GM23338 (cell line): ENCODE results near the gene TSPEAR. TPM values are rescaled to one million over a fixed set of nuclear protein-coding genes. Genes with fewer than 3 reads are reported as not detected.
A peak's percentile ranks its signal among the peaks of the same experiment; 100 is the strongest.

Experiments
- ATAC-seq: fragments of 200-7000 bp; cut with Tn5 transposase; 3 replicates; pipeline ENCODE4 v1.9.1; 2020
- DNase-seq: peaks from one replicate; pipeline ENCODE4 v3.0.0-alpha.2; 2015; ENCODE audit warnings: low spot score
- H2AFZ ChIP-seq: fragments of 200-600 bp; sonication (generic); 2 replicates; pipeline ENCODE4 v1.8.0; 2016; ENCODE audit warnings: antibody characterized with exemption, mild to moderate bottlenecking, moderate library complexity
- H3F3A ChIP-seq: fragments of 200-600 bp; sonication (generic); replicated peaks from 2 replicates; pipeline ENCODE4 v1.8.0; 2017; ENCODE audit warnings: antibody characterized with exemption, mixed run types, low read depth
- H3K27ac ChIP-seq: fragments of 200-600 bp; sonication (generic); 2 replicates; pipeline ENCODE4 v1.6.1; 2016; ENCODE audit warnings: low read depth
- H3K27me3 ChIP-seq: fragments of 200-600 bp; sonication (generic); 2 replicates; pipeline ENCODE4 v1.8.0; 2016; ENCODE audit warnings: mild to moderate bottlenecking, mixed run types, moderate library complexity; ENCODE audit not compliant: insufficient read depth
- H3K36me3 ChIP-seq: fragments of 200-600 bp; sonication (generic); 2 replicates; pipeline ENCODE4 v1.8.0; 2016; ENCODE audit warnings: mild to moderate bottlenecking; ENCODE audit not compliant: insufficient read depth
- H3K4me1 ChIP-seq: fragments of 200-600 bp; sonication (generic); 2 replicates; pipeline ENCODE4 v1.8.0; 2016; ENCODE audit warnings: mild to moderate bottlenecking, moderate library complexity; ENCODE audit not compliant: insufficient read depth
- H3K4me2 ChIP-seq: fragments of 200-600 bp; sonication (generic); 2 replicates; pipeline ENCODE4 v1.7.1; 2017; ENCODE audit warnings: mixed run types
- H3K4me3 ChIP-seq: fragments of 200-600 bp; sonication (generic); 2 replicates; pipeline ENCODE4 v1.6.1; 2016; ENCODE audit warnings: mixed run types
- H3K79me2 ChIP-seq: fragments of 200-600 bp; sonication (generic); replicated peaks from 2 replicates; pipeline ENCODE4 v1.8.0; 2017; ENCODE audit warnings: mild to moderate bottlenecking; ENCODE audit not compliant: insufficient read depth
- H3K9me2 ChIP-seq: fragments of 200-600 bp; sonication (generic); 2 replicates; pipeline ENCODE4 v1.8.0; 2017; ENCODE audit not compliant: insufficient read depth
- H4K20me1 ChIP-seq: fragments of 200-600 bp; sonication (generic); replicated peaks from 2 replicates; pipeline ENCODE4 v1.8.0; 2017; ENCODE audit warnings: mild to moderate bottlenecking; ENCODE audit not compliant: insufficient read depth
- H3K27ac Mint-ChIP-seq: 2 replicates; pipeline ENCODE4 v1.8.0; 2020; ENCODE audit warnings: inconsistent platforms, mild to moderate bottlenecking, moderate library complexity, mixed read lengths
- H3K27me3 Mint-ChIP-seq: 3 replicates; pipeline ENCODE4 v1.8.0; 2022; ENCODE audit warnings: low read depth, mild to moderate bottlenecking, moderate library complexity, mixed read lengths, inconsistent platforms; ENCODE audit not compliant: insufficient read depth, poor library complexity
- H3K36me3 Mint-ChIP-seq: 3 replicates; pipeline ENCODE4 v1.8.0; 2021; ENCODE audit warnings: low read depth, mild to moderate bottlenecking, inconsistent platforms, moderate library complexity, mixed read lengths
- H3K4me1 Mint-ChIP-seq: 3 replicates; pipeline ENCODE4 v1.8.0; 2020; ENCODE audit warnings: mild to moderate bottlenecking, inconsistent platforms, mixed read lengths
- H3K4me3 Mint-ChIP-seq: 3 replicates; pipeline ENCODE4 v1.8.0; 2021; ENCODE audit warnings: moderate library complexity, mild to moderate bottlenecking, inconsistent platforms, mixed read lengths
- H3K9me3 Mint-ChIP-seq: 3 replicates; pipeline ENCODE4 v1.8.0; 2020; ENCODE audit warnings: moderate library complexity, mild to moderate bottlenecking, inconsistent platforms, mixed read lengths
- POLR2AphosphoS5 ChIP-seq: IDR thresholded peaks from 2 replicates; pipeline ENCODE4 v1.6.1; 2016; ENCODE audit warnings: antibody characterized with exemption, low read depth
- ZNF114 ChIP-seq: fragments of 250-450 bp; sonication (Bioruptor Pico); IDR thresholded peaks from 2 replicates; pipeline ENCODE4 v1.5.0; 2020; ENCODE audit warnings: mild to moderate bottlenecking, moderate library complexity
- polyA plus RNA-seq: library from polyadenylated mRNA; unstranded; fragments of >200 nt; fragmentation: Nextera tagmentation; extraction: Ambion mirVana; gene quantifications from 2 replicates; pipeline ENCODE4 v1.2.1, GENCODE V29; 2016
- total RNA-seq: library from RNA; depleted of rRNA; stranded (reverse); fragments of >200 nt; shearing (Covaris generic); gene quantifications from 2 replicates; pipeline ENCODE4 v1.2.3, GENCODE V29; 2014
- TF ChIP-seq, protein P1 (sequence below): IDR thresholded peaks from 2 replicates; pipeline ENCODE4 v1.6.1; 2016; ENCODE audit warnings: antibody characterized with exemption
- TF ChIP-seq, protein P2 (sequence below), 2 experiments: fragments of 200-600 bp in 1 of 2; sonication (generic) in 1 of 2; conservative IDR thresholded peaks; 2 replicates each; pipeline versions ENCODE4 v1.5.1 to v1.6.1; 2016 to 2017; ENCODE audit warnings: antibody characterized with exemption in 2 of 2, low read depth in 2 of 2, mild to moderate bottlenecking in 2 of 2, moderate library complexity in 1 of 2
- TF ChIP-seq, protein P3 (sequence below): IDR thresholded peaks from one replicate; pipeline ENCODE4 v1.6.1; 2018; ENCODE audit warnings: antibody characterized with exemption; ENCODE audit not compliant: unreplicated experiment

Gene TSPEAR
- total and polyA plus RNA-seq, 2 experiments from 2014 or later: 0.35 to 0.92 TPM

DNA sequence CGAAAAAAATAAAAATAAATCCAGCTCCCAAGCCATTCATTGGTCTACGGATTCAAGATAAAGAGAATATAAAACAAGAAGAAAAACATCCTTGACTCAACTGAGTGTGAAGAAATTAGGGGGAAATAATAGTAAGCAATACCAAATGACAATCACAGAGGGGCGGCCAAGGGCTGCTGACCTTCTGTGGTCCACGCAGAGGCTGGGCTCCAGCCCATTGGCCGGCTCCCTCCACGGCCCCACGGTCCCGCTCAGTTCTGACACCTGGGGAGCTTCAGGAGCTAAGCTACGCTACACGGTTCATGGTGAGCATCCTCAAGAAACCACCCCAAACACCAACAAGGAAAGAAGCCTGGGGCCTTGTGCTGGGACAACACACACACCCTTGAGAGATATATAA lies 14.8 kb downstream of the TSPEAR start:
- no peaks in the 10 kb centered on the region for H3F3A ChIP-seq
- peak; percentile 32 for ATAC-seq
- H2AFZ ChIP-seq: peak overlapping the region; percentile 74; the same call in 1 of the 2 replicates

DNA sequence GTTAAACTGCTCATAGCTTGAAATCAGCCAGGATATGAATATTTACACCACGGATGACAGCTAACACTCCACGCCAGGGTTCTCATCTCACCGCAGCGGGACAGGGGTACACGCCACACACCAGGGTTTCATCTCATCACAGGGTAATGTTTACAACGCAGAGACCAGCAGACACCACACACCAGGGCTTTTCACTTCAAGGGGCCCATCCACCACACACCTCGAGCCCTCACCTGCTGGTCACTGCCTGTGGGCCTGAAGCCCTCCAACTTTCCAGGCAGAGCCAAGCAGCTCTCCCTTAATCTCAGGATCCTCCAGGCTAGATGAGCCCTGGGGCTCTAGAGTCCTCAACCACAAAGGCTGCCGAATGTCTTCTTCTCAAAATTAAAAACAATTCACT lies 15.7 kb downstream of the TSPEAR start:
- Histone ChIP-seq H3K4me2 (no peak overlapping the region), H3K27ac (no peak overlapping the region), H2AFZ (no peak overlapping the region), H3K4me3 (no peak overlapping the region), H3K36me3 (no peaks in the 10 kb centered on the region; the same call in 1 of the 2 replicates), H3F3A (no peaks in the 10 kb centered on the region), H4K20me1 (no peaks in the 10 kb centered on the region), H3K4me1 (peaks cover 11% of the 10 kb centered on the region; the same call in 1 of the 2 replicates), H3K9me2 (no peaks in the 10 kb centered on the region), H3K27me3 (no peaks in the 10 kb centered on the region), H3K79me2 (no peaks in the 10 kb centered on the region)
- H3K36me3 Mint-ChIP-seq: peaks cover 17% of the 10 kb centered on the region; the same call in 1 of the 3 replicates
- H3K4me3 Mint-ChIP-seq: no peak overlapping the region
- TF ChIP-seq, protein P1, sequence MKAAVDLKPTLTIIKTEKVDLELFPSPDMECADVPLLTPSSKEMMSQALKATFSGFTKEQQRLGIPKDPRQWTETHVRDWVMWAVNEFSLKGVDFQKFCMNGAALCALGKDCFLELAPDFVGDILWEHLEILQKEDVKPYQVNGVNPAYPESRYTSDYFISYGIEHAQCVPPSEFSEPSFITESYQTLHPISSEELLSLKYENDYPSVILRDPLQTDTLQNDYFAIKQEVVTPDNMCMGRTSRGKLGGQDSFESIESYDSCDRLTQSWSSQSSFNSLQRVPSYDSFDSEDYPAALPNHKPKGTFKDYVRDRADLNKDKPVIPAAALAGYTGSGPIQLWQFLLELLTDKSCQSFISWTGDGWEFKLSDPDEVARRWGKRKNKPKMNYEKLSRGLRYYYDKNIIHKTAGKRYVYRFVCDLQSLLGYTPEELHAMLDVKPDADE: no peak
- TF ChIP-seq ZNF114 (CRISPR knock-in tag) (no peak), POLR2AphosphoS5 (no peak)
- TF ChIP-seq, protein P2, sequence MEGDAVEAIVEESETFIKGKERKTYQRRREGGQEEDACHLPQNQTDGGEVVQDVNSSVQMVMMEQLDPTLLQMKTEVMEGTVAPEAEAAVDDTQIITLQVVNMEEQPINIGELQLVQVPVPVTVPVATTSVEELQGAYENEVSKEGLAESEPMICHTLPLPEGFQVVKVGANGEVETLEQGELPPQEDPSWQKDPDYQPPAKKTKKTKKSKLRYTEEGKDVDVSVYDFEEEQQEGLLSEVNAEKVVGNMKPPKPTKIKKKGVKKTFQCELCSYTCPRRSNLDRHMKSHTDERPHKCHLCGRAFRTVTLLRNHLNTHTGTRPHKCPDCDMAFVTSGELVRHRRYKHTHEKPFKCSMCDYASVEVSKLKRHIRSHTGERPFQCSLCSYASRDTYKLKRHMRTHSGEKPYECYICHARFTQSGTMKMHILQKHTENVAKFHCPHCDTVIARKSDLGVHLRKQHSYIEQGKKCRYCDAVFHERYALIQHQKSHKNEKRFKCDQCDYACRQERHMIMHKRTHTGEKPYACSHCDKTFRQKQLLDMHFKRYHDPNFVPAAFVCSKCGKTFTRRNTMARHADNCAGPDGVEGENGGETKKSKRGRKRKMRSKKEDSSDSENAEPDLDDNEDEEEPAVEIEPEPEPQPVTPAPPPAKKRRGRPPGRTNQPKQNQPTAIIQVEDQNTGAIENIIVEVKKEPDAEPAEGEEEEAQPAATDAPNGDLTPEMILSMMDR (conservative IDR thresholded peaks at IDR 0.05; ENCODE audit: low read depth in 2 of 2): no peak
- H3K27me3 Mint-ChIP-seq: peaks cover 14% of the 10 kb centered on the region
- no peak overlapping the region for H3K27ac Mint-ChIP-seq
- peaks cover 19% of the 10 kb centered on the region; the same call in 2 of the 3 replicates for H3K9me3 Mint-ChIP-seq
- DNase-seq (no peak), ATAC-seq (no peak)
- peaks cover 45% of the 10 kb centered on the region for H3K4me1 Mint-ChIP-seq

More for the DNA sequence above, 14.8 kb downstream of the TSPEAR start:
- Histone ChIP-seq H4K20me1 (no peaks in the 10 kb centered on the region), H3K36me3 (no peaks in the 10 kb centered on the region; the same call in 1 of the 2 replicates), H3K4me3 (no peak overlapping the region), H3K4me1 (peaks cover 15% of the 10 kb centered on the region; the same call in 1 of the 2 replicates), H3K9me2 (no peaks in the 10 kb centered on the region), H3K27me3 (no peaks in the 10 kb centered on the region), H3K4me2 (no peak overlapping the region), H3K27ac (no peak overlapping the region), H3K79me2 (no peaks in the 10 kb centered on the region)
- H3K9me3 Mint-ChIP-seq: peaks cover 19% of the 10 kb centered on the region; the same call in 2 of the 3 replicates
- peaks cover 17% of the 10 kb centered on the region; the same call in 1 of the 3 replicates for H3K36me3 Mint-ChIP-seq
- DNase-seq: no peak
- peaks cover 49% of the 10 kb centered on the region for H3K4me1 Mint-ChIP-seq
- no peak overlapping the region for H3K27ac Mint-ChIP-seq
- H3K27me3 Mint-ChIP-seq: peaks cover 19% of the 10 kb centered on the region
- no peak overlapping the region; the same call in 2 of the 3 replicates for H3K4me3 Mint-ChIP-seq
- TF ChIP-seq, protein P3, sequence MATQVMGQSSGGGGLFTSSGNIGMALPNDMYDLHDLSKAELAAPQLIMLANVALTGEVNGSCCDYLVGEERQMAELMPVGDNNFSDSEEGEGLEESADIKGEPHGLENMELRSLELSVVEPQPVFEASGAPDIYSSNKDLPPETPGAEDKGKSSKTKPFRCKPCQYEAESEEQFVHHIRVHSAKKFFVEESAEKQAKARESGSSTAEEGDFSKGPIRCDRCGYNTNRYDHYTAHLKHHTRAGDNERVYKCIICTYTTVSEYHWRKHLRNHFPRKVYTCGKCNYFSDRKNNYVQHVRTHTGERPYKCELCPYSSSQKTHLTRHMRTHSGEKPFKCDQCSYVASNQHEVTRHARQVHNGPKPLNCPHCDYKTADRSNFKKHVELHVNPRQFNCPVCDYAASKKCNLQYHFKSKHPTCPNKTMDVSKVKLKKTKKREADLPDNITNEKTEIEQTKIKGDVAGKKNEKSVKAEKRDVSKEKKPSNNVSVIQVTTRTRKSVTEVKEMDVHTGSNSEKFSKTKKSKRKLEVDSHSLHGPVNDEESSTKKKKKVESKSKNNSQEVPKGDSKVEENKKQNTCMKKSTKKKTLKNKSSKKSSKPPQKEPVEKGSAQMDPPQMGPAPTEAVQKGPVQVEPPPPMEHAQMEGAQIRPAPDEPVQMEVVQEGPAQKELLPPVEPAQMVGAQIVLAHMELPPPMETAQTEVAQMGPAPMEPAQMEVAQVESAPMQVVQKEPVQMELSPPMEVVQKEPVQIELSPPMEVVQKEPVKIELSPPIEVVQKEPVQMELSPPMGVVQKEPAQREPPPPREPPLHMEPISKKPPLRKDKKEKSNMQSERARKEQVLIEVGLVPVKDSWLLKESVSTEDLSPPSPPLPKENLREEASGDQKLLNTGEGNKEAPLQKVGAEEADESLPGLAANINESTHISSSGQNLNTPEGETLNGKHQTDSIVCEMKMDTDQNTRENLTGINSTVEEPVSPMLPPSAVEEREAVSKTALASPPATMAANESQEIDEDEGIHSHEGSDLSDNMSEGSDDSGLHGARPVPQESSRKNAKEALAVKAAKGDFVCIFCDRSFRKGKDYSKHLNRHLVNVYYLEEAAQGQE: no peak
- TF ChIP-seq, protein P2 (conservative IDR thresholded peaks at IDR 0.05; ENCODE audit: low read depth in 2 of 2): peak; percentile 15 to 34; a peak in 3 of 4 replicates
